Activated B cell treated with CpG ODN at 0.5 μM for 24 hours (primary cell): ENCODE measurements around the gene PGM3. TPM values are rescaled to one million over a fixed set of nuclear protein-coding genes. Genes with fewer than 3 reads are reported as not detected.

Experiments used
- ATAC-seq: fragments of 200-7000 bp; cut with Tn5 transposase; one replicate; pipeline ENCODE4 v1.10.0; 2021; ENCODE audit warnings: low read depth, mild to moderate bottlenecking, moderate library complexity
- CTCF ChIA-PET: fragments of 350-600 bp; sonication (Branson Sonifier 250); formaldehyde crosslinking; loops from one replicate; lab custom pipeline; 2021; ENCODE audit warnings: antibody characterized with exemption; lab: Charles Lee
- POLR2A ChIA-PET: fragments of 350-600 bp; sonication (Branson Sonifier 250); formaldehyde crosslinking; loops from one replicate; lab custom pipeline; 2021; ENCODE audit warnings: antibody characterized with exemption; lab: Charles Lee
- DNase-seq: peaks from one replicate; pipeline ENCODE4 v3.0.0; 2022
- H3K27ac Mint-ChIP-seq: one replicate; pipeline ENCODE4 v1.8.0; 2020; ENCODE audit warnings: mixed read lengths
- H3K27me3 Mint-ChIP-seq: one replicate; pipeline ENCODE4 v1.8.0; 2021; ENCODE audit warnings: mixed read lengths
- H3K36me3 Mint-ChIP-seq: one replicate; pipeline ENCODE4 v1.8.0; 2021; ENCODE audit warnings: low read depth, mixed read lengths
- H3K4me1 Mint-ChIP-seq: one replicate; pipeline ENCODE4 v1.8.0; 2021; ENCODE audit warnings: mixed read lengths
- H3K4me3 Mint-ChIP-seq: one replicate; pipeline ENCODE4 v1.8.0; 2020; ENCODE audit warnings: mild to moderate bottlenecking, mixed read lengths
- H3K9me3 Mint-ChIP-seq: one replicate; pipeline ENCODE4 v1.8.0; 2020; ENCODE audit warnings: mixed read lengths
- CTCF ChIP-seq: fragments of 200-600 bp; IDR thresholded peaks from one replicate; pipeline ENCODE4 v1.8.0; 2022; ENCODE audit warnings: antibody characterized with exemption, mild to moderate bottlenecking
- intact Hi-C: fragments of 100-400 bp; cut with micrococcal nuclease; formaldehyde crosslinking; loops from one replicate; pipeline ENCODE4 v1.15.1; 2024
- total RNA-seq: library from RNA; stranded (reverse); gene quantifications from 2 replicates; pipeline ENCODE4 v1.2.3, GENCODE V29; 2022

The PGM3 gene
- total RNA-seq, 1 donor from 2014 or later = 20.1 TPM

GRCh38 chr6:83126807-83127206 is 66.3 kb downstream of the PGM3 start:
- no peaks in the 10 kb centered on the region for H3K4me1 Mint-ChIP-seq
- ChIA-PET CTCF (interaction anchor here (1.5 kb wide), 1 partner anchor 61 kb away, joined by 4 read pairs; the partner anchor contains the start of gene UBE3D), POLR2A (no interaction called here)
- intact Hi-C loops = no loop called here
- no peak overlapping the region for H3K4me3 Mint-ChIP-seq
- H3K36me3 Mint-ChIP-seq = peaks cover 74% of the 10 kb centered on the region
- ATAC-seq (no peak), DNase-seq (no peak)
- peak overlapping the region; percentile 46 for H3K27ac Mint-ChIP-seq
- no peaks in the 10 kb centered on the region for H3K27me3 Mint-ChIP-seq
- no peaks in the 10 kb centered on the region for H3K9me3 Mint-ChIP-seq
- no peak for TF ChIP-seq CTCF

- no peaks in the 10 kb centered on the region for H3K27me3 Mint-ChIP-seq
- POLR2A ChIA-PET = no interaction called here
- H3K4me1 Mint-ChIP-seq = no peaks in the 10 kb centered on the region
- no peak for ATAC-seq
- no peak overlapping the region for H3K27ac Mint-ChIP-seq
- intact Hi-C loops = no loop called here
- H3K9me3 Mint-ChIP-seq = no peaks in the 10 kb centered on the region
- no peak for DNase-seq
- CTCF ChIA-PET = interaction anchor here (1.5 kb wide), 1 partner anchor 60 kb away, joined by 4 read pairs; the partner anchor contains the start of gene UBE3D
- H3K36me3 Mint-ChIP-seq = peaks cover 71% of the 10 kb centered on the region
- H3K4me3 Mint-ChIP-seq = no peak overlapping the region
- no peak for TF ChIP-seq CTCF
Observed at GRCh38 chr6:83126223-83126622, 66.8 kb downstream of the PGM3 start.

DNA sequence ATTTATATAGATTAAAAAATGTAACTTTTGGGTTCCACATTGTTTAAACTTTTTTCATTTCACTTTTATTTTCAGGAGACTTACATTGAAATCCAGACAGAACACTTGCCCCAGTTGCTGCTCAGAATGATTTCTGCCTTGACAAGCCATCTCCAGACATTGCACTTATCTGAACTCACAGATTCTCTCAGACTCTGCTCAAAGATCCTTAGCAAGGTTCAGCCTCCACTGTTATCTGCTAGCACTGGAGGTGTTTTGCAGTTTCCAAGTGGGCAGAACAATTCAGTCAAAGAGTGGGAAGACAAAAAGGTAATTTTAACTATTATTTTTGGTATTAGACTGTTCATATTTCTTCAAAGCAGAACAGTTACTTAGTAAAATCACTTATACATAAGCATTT is 67.6 kb downstream of the PGM3 start:
- ATAC-seq (no peak), DNase-seq (no peak)
- ChIA-PET CTCF (no interaction called here), POLR2A (no interaction called here)
- Mint-ChIP-seq H3K4me3 (no peak overlapping the region), H3K4me1 (no peaks in the 10 kb centered on the region), H3K36me3 (peaks cover 71% of the 10 kb centered on the region), H3K27ac (no peak overlapping the region), H3K9me3 (no peaks in the 10 kb centered on the region), H3K27me3 (no peaks in the 10 kb centered on the region)
- intact Hi-C loops = no loop called here
- no peak for TF ChIP-seq CTCF

DNA sequence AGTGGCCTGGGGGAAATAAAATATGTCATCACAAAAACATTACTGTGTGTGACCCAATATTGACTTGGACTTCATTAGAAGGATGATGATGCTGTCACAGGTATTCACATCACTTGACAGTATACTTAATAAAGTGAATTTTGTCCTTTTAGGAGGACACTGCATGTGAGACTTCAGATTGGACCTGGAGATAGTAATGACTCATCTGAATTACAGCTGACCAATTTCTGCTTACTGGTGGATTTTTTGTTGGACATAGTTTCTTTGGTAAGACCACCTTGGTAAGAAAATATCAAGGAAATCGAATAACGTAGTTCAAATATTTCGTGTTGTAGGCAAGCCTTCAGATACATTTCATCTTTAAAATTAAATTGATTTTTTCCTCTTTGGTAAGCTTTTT is 68.5 kb downstream of the PGM3 start:
- Mint-ChIP-seq H3K9me3 (no peaks in the 10 kb centered on the region), H3K27ac (no peak overlapping the region), H3K36me3 (peaks cover 68% of the 10 kb centered on the region), H3K4me3 (no peak overlapping the region), H3K27me3 (no peaks in the 10 kb centered on the region), H3K4me1 (no peaks in the 10 kb centered on the region)
- intact Hi-C loops = no loop called here
- CTCF ChIA-PET = no interaction called here
- no peak for TF ChIP-seq CTCF
- ATAC-seq (no peak), DNase-seq (no peak)
- POLR2A ChIA-PET = no interaction called here

- CTCF ChIA-PET = interaction anchor here (3.2 kb wide), 1 partner anchor 53 kb away, joined by 12 read pairs; the partner anchor contains the start of gene DOP1A
- Mint-ChIP-seq H3K4me3 (no peak overlapping the region), H3K27ac (no peak overlapping the region), H3K4me1 (no peaks in the 10 kb centered on the region), H3K27me3 (no peaks in the 10 kb centered on the region), H3K9me3 (no peaks in the 10 kb centered on the region), H3K36me3 (peaks cover 43% of the 10 kb centered on the region)
- intact Hi-C loops = loop anchor here (2.0 kb wide), 1 partner anchor 53 kb away; the partner anchor contains the start of gene DOP1A
- TF ChIP-seq CTCF = no peak
- POLR2A ChIA-PET = no interaction called here
- no peak for DNase-seq
- ATAC-seq = no peak
Observed at GRCh38 chr6:83119742-83120300, 73.2 kb downstream of the PGM3 start.
